DND-41 (cell line): ENCODE measurements around the gene MAPK6.

Experiments
- CTCF ChIP-seq: IDR thresholded peaks from 2 replicates; pipeline ENCODE4 v1.5.1; 2012; ENCODE audit warnings: borderline replicate concordance, low read length, moderate library complexity, mild to moderate bottlenecking; ENCODE audit not compliant: poor library complexity, severe bottlenecking; ENCODE audit errors: extremely low read depth
- EZH2 ChIP-seq: IDR thresholded peaks from 3 replicates; pipeline ENCODE4 v1.6.1; 2012; ENCODE audit warnings: borderline replicate concordance, low read depth, mild to moderate bottlenecking, moderate library complexity, low read length, inconsistent platforms; ENCODE audit not compliant: severe bottlenecking

GRCh38 chr15:51971375-51972133 lies 47.5 kb upstream of the MAPK6 start, which contains the start of gene LEO1:
- peak; percentile 50 for TF ChIP-seq CTCF
- TF ChIP-seq EZH2: no peak
